Hepatocyte (in vitro differentiated cells): Measurements from ENCODE around the gene ZMYND8.

Experiments used
- CTCF ChIP-seq: fragments of 200-600 bp; sonication (generic); IDR thresholded peaks from 2 replicates; pipeline ENCODE4 v1.5.1; 2016; ENCODE audit warnings: antibody characterized with exemption, mild to moderate bottlenecking; ENCODE audit not compliant: poor library complexity
- EZH2 ChIP-seq: fragments of 200-600 bp; sonication (generic); IDR thresholded peaks from 2 replicates; pipeline ENCODE4 v1.6.1; 2016; ENCODE audit warnings: antibody characterized with exemption, mild to moderate bottlenecking, borderline replicate concordance
- EZH2phosphoT487 ChIP-seq: fragments of 200-600 bp; sonication (generic); IDR thresholded peaks from one replicate; pipeline ENCODE4 v1.6.1; 2018; ENCODE audit warnings: antibody characterized with exemption, mild to moderate bottlenecking, low read depth, moderate library complexity; ENCODE audit not compliant: unreplicated experiment, severe bottlenecking

GRCh38 chr20:47164140-47164539 is 192.4 kb downstream of the ZMYND8 start:
- TF ChIP-seq CTCF (no peak), EZH2 (no peak), EZH2phosphoT487 (no peak)
